Endothelial cell of umbilical vein (primary cell): ENCODE measurements around the gene LGALS13. TPM values are rescaled to one million over a fixed set of nuclear protein-coding genes. Genes with fewer than 3 reads are reported as not detected.

Source experiments
- BruUV-seq: library from RNA; stranded (reverse); fragments of 400-500 nt; replicated peaks from 2 replicates; lab custom pipeline; 2021; lab: Mats Ljungman, UMichigan
- CTCF ChIA-PET: fragments of 300-600, 350-600 bp; sonication (Branson Sonifier 250); formaldehyde crosslinking; loops from one replicate; lab custom pipeline; 2021; ENCODE audit warnings: antibody characterized with exemption, inconsistent platforms; lab: Charles Lee
- POLR2A ChIA-PET: fragments of 300-600, 350-600 bp; sonication (Branson Sonifier 250); formaldehyde crosslinking; loops from one replicate; lab custom pipeline; 2021; ENCODE audit warnings: antibody characterized with exemption, inconsistent platforms; lab: Charles Lee
- DNase-seq: peaks from one replicate; pipeline ENCODE4 v3.0.0-alpha.2; 2011; ENCODE audit warnings: low read depth, low spot score
- FAIRE-seq: peaks from 2 replicates; lab custom pipeline; 2011; peaks lifted over from hg19 to GRCh38; lab: Jason Lieb, UNC
- H2AFZ ChIP-seq: 2 replicates; pipeline ENCODE4 v1.6.0; 2012; ENCODE audit warnings: low read depth, low read length, control low read depth, inconsistent platforms
- H3K27ac ChIP-seq: 2 replicates; pipeline ENCODE4 v1.5.1; 2011; ENCODE audit warnings: low read depth, mild to moderate bottlenecking, control low read depth, low read length, moderate library complexity; ENCODE audit not compliant: insufficient read depth
- H3K27me3 ChIP-seq, 2 experiments: 2 replicates each; pipeline versions ENCODE4 v1.6.0 to v1.6.1; 2011; ENCODE audit warnings: low read length in 2 of 2, mixed read lengths in 1 of 2; ENCODE audit not compliant: control insufficient read depth in 2 of 2, insufficient read depth in 2 of 2
- H3K36me3 ChIP-seq, 2 experiments: 2 replicates in 1 of 2; 3 replicates in 1 of 2; pipeline ENCODE4 v1.5.1; 2011; ENCODE audit warnings: low read length in 2 of 2, mild to moderate bottlenecking in 1 of 2, moderate library complexity in 1 of 2; ENCODE audit not compliant: control insufficient read depth in 2 of 2, insufficient read depth in 2 of 2; ENCODE audit errors: extremely low read depth in 1 of 2
- H3K4me1 ChIP-seq: 3 replicates; pipeline ENCODE4 v1.5.1; 2011; ENCODE audit warnings: mild to moderate bottlenecking, low read length; ENCODE audit not compliant: control insufficient read depth, insufficient read depth; ENCODE audit errors: extremely low read depth
- H3K4me2 ChIP-seq: 2 replicates; pipeline ENCODE4 v1.6.1; 2011; ENCODE audit warnings: low read length, control low read depth, mixed read lengths; ENCODE audit not compliant: insufficient read depth
- H3K4me3 ChIP-seq, 3 experiments: fragments of 200-600 bp in 1 of 3; sonication (generic), shearing (Covaris generic) in 1 of 3; replicated peaks in 1 of 3; 2 replicates each; pipeline ENCODE4 v1.5.1; 2011 to 2016; ENCODE audit warnings: control low read depth in 3 of 3, low read length in 3 of 3, mild to moderate bottlenecking in 2 of 3, inconsistent platforms in 1 of 3, low read depth in 1 of 3, moderate library complexity in 1 of 3; ENCODE audit not compliant: insufficient read depth in 1 of 3
- H3K79me2 ChIP-seq: 2 replicates; pipeline ENCODE4 v1.6.0; 2012; ENCODE audit warnings: low read length, inconsistent platforms; ENCODE audit not compliant: control insufficient read depth, insufficient read depth
- H3K9ac ChIP-seq: replicated peaks from 2 replicates; pipeline ENCODE3; 2011; ENCODE audit warnings: low read length, control low read depth; ENCODE audit not compliant: insufficient read depth; ENCODE audit errors: extremely low read depth
- H3K9me1 ChIP-seq: replicated peaks from 3 replicates; pipeline ENCODE4 v1.6.0; 2011; ENCODE audit warnings: mild to moderate bottlenecking, low read length; ENCODE audit not compliant: control insufficient read depth, insufficient read depth; ENCODE audit errors: extremely low read depth
- H3K9me3 ChIP-seq: replicated peaks from 2 replicates; pipeline ENCODE4 v1.5.1; 2012; ENCODE audit warnings: low read length, inconsistent platforms; ENCODE audit not compliant: control insufficient read depth, insufficient read depth
- H4K20me1 ChIP-seq: replicated peaks from 2 replicates; pipeline ENCODE3; 2011; ENCODE audit warnings: mild to moderate bottlenecking, low read length; ENCODE audit not compliant: control insufficient read depth, insufficient read depth; ENCODE audit errors: extremely low read depth
- CTCF ChIP-seq, 2 donors: IDR thresholded peaks; 1 replicate in 1 of 2; 2 replicates in 1 of 2; pipeline ENCODE4 v1.5.1; 2011; ENCODE audit warnings: low read length in 2 of 2, mild to moderate bottlenecking in 2 of 2, moderate library complexity in 2 of 2, control low read depth in 1 of 2, inconsistent platforms in 1 of 2, low read depth in 1 of 2; ENCODE audit not compliant: insufficient read depth in 1 of 2; ENCODE audit errors: extremely low read depth in 1 of 2
- EZH2 ChIP-seq: IDR thresholded peaks from 2 replicates; pipeline ENCODE4 v1.6.1; 2012; ENCODE audit warnings: borderline replicate concordance, low read depth, mild to moderate bottlenecking, moderate library complexity, low read length, inconsistent platforms; ENCODE audit not compliant: severe bottlenecking
- FOS ChIP-seq: IDR thresholded peaks from 2 replicates; pipeline ENCODE4 v1.6.1; 2011; ENCODE audit warnings: mild to moderate bottlenecking, low read length, moderate library complexity, borderline replicate concordance; ENCODE audit not compliant: insufficient read depth
- GATA2 ChIP-seq: IDR thresholded peaks from 2 replicates; pipeline ENCODE4 v1.7.0; 2011; ENCODE audit warnings: low read depth, mild to moderate bottlenecking, moderate library complexity, mixed read lengths, low read length; ENCODE audit not compliant: insufficient read length, insufficient read depth
- JUN ChIP-seq: IDR thresholded peaks from 2 replicates; pipeline ENCODE4 v1.6.1; 2011; ENCODE audit warnings: borderline replicate concordance, low read depth; ENCODE audit not compliant: insufficient read length, insufficient read depth
- MAX ChIP-seq: IDR thresholded peaks from 2 replicates; pipeline ENCODE4 v1.6.1; 2011; ENCODE audit not compliant: insufficient read depth, insufficient read length
- MYC ChIP-seq: IDR thresholded peaks from one replicate; pipeline ENCODE4 v1.6.1; 2011; ENCODE audit warnings: mild to moderate bottlenecking, low read depth, low read length
- POLR2A ChIP-seq: IDR thresholded peaks from 2 replicates; pipeline ENCODE4 v1.6.1; 2012; ENCODE audit warnings: low read depth, mild to moderate bottlenecking, control low read depth, low read length
- POLR2AphosphoS5 ChIP-seq: IDR thresholded peaks from 2 replicates; pipeline ENCODE4 v1.6.1; 2012; ENCODE audit warnings: low read depth, mild to moderate bottlenecking, control low read depth, low read length, moderate library complexity; ENCODE audit not compliant: insufficient read depth
- dilution Hi-C: fragments of 300-500 bp; cut with MboI; formaldehyde crosslinking; loops from one replicate; pipeline ENCODE4 v1.15.0; 2019; ENCODE audit warnings: low sequenced_read_pairs; ENCODE audit not compliant: extremely low pct_ligation_motif_present
- intact Hi-C: fragments of 100-400 bp; cut with micrococcal nuclease; formaldehyde crosslinking; loops from one replicate; pipeline ENCODE4 v1.10.0; 2022
- polyA plus RNA-seq, 4 experiments: library from polyadenylated mRNA; depleted of rRNA in 3 of 4; stranded (reverse) in 3 of 4; unstranded in 1 of 4; fragments of >200 nt; gene quantifications; 2 replicates each; pipeline versions ENCODE4 v1.2.1 to v1.2.3, GENCODE V29; 2011 to 2012; ENCODE audit warnings: missing spikeins in 1 of 4
- total RNA-seq: library from RNA; stranded (reverse); gene quantifications from 2 replicates; pipeline ENCODE4 v1.2.3, GENCODE V29; 2021

LGALS13 gene
- total and polyA plus RNA-seq, 2 donors (not counting 3 experiments of a cell fraction or from before 2014, with no cell fraction given): not detected

GRCh38 chr19:39645800-39646411 is 43.6 kb downstream of the LGALS13 start:
- H4K20me1 ChIP-seq: no peaks in the 10 kb centered on the region
- H3K36me3 ChIP-seq: no peaks in the 10 kb centered on the region
- H3K79me2 ChIP-seq: no peaks in the 10 kb centered on the region
- dilution Hi-C loops: no loop called here
- H3K4me2 ChIP-seq: no peak overlapping the region
- H3K4me1 ChIP-seq: no peaks in the 10 kb centered on the region
- intact Hi-C loops: no loop called here
- H2AFZ ChIP-seq: no peak overlapping the region
- no peak for TF ChIP-seq CTCF (IDR thresholded peaks at IDR 0.05; ENCODE audit: extremely low read depth in 1 of 2, insufficient read depth in 1 of 2, low read depth in 1 of 2, low read length in 2 of 2)
- H3K9me3 ChIP-seq: no peaks in the 10 kb centered on the region
- no peaks in the 10 kb centered on the region for H3K9me1 ChIP-seq
- CTCF ChIA-PET: no interaction called here
- FAIRE-seq: no peak
- BruUV-seq: no TSS peak
- H3K9ac ChIP-seq: no peak overlapping the region
- POLR2A ChIA-PET: no interaction called here
- H3K4me3 ChIP-seq: no peak overlapping the region
- H3K27ac ChIP-seq: no peak overlapping the region
- H3K27me3 ChIP-seq: no peaks in the 10 kb centered on the region
- peak; percentile 18 for DNase-seq

GRCh38 chr19:39647918-39648317 is 45.6 kb downstream of the LGALS13 start:
- Histone ChIP-seq H3K9me3 (no peaks in the 10 kb centered on the region), H3K79me2 (no peaks in the 10 kb centered on the region), H3K4me1 (no peaks in the 10 kb centered on the region), H3K4me2 (no peak overlapping the region), H2AFZ (no peak overlapping the region), H3K27ac (no peak overlapping the region), H3K9me1 (no peaks in the 10 kb centered on the region), H3K27me3 (no peaks in the 10 kb centered on the region), H3K4me3 (no peak overlapping the region), H3K9ac (no peak overlapping the region), H4K20me1 (no peaks in the 10 kb centered on the region), H3K36me3 (no peaks in the 10 kb centered on the region)
- no TSS peak for BruUV-seq
- ChIA-PET CTCF (no interaction called here), POLR2A (no interaction called here)
- dilution Hi-C loops (no loop called here), intact Hi-C loops (no loop called here)
- TF ChIP-seq MAX: no peak
- TF ChIP-seq POLR2AphosphoS5: no peak
- TF ChIP-seq POLR2A: no peak
- TF ChIP-seq FOS: no peak
- no peak for TF ChIP-seq MYC
- no peak for TF ChIP-seq JUN
- TF ChIP-seq CTCF (IDR thresholded peaks at IDR 0.05; ENCODE audit: extremely low read depth in 1 of 2, insufficient read depth in 1 of 2, low read depth in 1 of 2, low read length in 2 of 2): no peak
- no peak for TF ChIP-seq EZH2
- no peak for TF ChIP-seq GATA2
- no peak for FAIRE-seq
- no peak for DNase-seq
